HUDEP-2 (cell line): ENCODE data around the gene SLC25A26.

Source experiments
- DNase-seq, 76 experiments: peaks; one replicate each; lab custom pipeline; 2025; ENCODE audit not compliant: unreplicated experiment in 76 of 76; lab: John Stamatoyannopoulos, UW

The SLC25A26 gene

DNA sequence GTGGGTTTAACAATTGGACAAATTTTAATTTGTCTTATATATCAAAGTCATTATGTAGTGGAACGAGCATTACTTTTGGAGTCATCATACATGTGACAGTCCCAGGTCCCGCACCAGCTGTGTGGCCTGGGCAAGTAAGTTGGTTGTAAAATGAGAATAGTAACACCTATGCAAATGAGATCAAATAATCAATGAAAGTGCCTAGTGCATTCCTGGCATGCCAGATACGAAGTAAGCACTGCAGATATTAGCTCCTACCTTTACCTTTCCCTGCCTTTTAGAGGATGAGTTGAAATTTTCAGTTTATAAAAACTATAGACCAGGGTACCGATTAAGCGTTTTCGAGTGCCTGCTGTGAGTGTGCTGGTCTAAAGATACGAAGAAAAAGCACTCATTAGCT is 145.9 kb downstream of the SLC25A26 start:
- DNase-seq = no peak

DNA sequence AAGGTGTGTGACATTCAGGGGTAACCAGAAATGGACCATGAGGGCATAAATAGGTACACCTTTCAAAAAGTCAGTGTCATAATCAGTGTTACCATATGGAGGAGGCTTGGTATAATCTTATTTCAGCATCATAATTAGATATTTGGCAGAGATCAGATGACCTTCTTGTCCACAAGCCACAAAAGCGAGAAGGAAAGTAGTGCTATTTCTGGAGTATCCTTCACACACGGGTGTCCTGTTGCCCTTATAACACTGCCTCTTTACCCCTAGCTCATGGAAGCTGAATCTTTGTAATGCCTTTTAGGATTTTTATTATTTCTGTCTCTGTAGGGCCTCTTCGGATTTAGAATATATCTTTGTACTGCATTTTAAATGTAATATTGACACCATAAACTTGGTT is 147.2 kb downstream of the SLC25A26 start:
- DNase-seq = no peak

GRCh38 chr3:66370179-66370578 is 149.4 kb downstream of the SLC25A26 start:
- no peak for DNase-seq

GRCh38 chr3:66371432-66371831 is 150.6 kb downstream of the SLC25A26 start:
- no peak for DNase-seq

DNA sequence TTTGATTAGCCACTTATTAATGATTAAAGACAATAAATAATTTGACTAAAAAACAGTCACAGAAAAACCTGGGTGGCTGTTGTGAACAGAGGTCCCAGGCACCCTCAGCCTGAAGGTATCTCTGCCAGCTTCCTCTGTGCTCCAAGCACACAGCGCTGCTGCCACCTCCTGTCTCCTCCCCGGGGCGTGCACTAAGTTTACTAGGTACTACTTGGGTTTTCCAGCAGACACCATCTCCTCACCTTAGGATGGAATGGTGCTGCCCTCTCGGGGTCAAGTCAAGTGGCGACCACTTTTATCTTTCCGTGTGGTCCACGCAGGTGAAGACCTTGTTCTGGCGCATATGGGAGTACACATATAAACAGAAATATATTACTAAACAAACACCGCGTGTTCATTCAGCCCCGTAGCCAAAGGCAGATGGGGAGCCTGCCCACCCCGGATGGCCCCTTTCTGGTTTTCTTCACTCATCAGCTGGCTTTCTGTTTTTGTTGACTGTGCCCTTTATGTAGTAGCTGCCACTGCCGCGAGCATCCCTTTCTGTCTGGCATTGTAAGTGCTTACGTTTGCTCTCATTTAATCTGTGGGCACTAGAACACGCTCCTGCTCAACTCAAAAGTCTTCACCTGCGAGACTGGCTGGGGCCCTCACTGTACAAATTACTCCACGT is 152.0 kb downstream of the SLC25A26 start:
- DNase-seq = peak in 5 of 76 experiments; percentile 5 to 20 (median 14)

DNA sequence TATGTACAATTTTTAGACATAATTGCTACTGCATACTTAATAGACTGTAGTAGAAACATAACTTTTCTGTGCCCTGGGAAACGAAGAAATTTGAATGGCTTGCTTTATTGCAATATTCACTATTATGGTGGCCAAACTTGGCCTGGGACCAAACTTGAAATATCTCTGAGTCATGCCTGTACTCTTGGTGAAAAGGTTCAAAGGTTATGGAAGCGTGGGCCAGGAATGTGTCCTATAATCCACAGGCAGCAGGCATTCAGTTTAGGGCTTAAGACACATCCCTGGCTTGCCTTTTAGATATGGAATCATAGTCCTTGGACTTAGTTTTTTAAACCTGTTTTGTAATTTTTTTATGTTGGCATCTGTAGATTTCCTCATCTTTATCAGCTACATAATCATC is 155.8 kb downstream of the SLC25A26 start:
- no peak for DNase-seq

- DNase-seq = no peak
Measured at GRCh38 chr3:66377800-66378199, 157.0 kb downstream of the SLC25A26 start.

DNA sequence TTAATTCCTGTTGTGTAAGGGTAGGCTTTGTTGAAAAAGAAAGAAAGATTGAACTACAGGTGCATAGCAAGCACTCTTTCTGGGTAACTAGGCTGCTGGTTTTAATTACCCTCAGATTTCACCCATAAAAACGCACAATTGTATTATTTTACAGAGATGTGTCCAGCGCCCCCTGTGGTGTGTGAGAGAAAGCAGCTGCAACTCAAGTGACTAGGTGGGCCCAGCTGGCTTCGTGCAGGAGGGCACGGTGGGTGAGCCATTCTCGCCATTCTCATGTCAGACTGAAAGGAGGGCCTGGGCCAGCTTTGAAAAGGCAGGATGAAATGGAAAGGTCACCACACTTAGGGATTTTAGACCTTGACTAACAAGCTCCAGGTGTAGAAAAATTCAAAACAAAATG is 157.5 kb downstream of the SLC25A26 start:
- peak in 5 of 76 experiments; percentile 2 to 25 (median 8) for DNase-seq

DNA sequence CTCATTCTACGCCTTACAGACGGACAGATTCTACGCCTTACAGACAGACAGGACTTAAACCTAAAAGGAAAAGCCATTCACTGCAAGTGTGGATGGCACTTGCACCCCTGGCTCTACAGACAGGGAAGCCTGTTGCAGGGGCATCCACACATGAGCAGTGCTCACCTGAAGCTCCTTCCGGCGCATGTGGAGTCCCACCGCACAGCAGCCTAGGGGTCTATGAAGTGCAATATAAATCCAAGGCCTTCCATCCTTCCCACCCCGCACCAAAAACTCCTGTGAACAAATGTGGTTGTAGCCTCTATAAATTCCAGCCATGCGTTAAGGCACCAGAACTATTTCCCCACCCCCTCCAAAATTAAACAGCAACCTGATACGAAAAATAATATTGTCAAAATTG is 158.8 kb downstream of the SLC25A26 start:
- DNase-seq = no peak

DNA sequence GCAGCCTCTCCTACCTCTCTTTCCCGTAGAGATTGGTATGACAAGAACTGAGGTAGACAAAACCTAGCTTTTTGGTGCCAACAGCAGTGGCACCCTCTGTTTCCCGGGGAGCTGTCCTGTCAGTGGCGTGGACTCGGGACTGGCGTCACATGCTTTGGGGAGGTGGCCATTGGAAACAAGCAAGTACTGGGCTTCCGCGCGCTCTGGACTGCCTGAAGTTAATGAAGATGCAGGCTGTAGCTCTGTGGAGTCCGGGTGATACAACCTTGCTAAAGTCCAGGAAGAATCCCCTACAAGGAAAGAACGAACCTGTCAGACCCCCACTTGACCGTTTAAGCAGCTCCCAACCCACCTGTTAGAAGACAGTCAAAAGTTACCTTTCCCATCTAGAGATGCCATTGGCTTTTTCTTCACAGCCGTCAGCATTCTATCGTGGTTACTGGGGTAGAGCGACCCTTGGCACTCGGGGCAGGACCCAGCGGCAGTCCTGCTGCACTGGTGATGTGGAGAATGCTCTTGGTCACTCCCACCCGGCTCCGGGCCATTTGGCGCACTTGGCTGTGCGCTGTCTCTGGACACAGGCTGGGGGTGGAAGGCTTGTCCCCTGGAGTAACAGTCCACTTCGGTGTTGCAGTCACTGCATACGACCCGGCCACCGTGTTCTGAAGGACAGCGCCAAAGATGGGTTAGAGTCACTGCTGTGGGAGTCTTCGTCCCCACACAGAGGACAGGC is 159.6 kb downstream of the SLC25A26 start:
- no peak for DNase-seq

DNA sequence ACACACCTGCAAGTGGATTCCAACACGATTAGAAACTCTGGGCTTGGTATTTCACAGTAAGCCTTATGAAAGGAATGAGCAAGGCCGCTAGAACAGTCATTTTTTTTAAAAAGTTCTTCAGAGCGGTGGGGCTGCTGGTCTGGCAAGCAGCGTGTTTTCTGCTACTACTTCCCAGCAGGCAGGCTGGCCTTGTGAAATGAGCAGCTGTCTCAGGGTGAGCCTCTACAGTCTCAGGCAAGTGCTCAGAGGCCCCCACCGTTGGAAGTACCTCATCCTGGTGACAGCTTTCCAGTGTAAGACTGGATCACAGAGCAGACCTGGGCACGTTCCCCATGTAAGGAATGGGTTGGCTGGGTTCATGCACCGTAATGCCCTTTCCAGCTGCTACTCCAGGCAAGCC is 160.8 kb downstream of the SLC25A26 start:
- DNase-seq = no peak

DNA sequence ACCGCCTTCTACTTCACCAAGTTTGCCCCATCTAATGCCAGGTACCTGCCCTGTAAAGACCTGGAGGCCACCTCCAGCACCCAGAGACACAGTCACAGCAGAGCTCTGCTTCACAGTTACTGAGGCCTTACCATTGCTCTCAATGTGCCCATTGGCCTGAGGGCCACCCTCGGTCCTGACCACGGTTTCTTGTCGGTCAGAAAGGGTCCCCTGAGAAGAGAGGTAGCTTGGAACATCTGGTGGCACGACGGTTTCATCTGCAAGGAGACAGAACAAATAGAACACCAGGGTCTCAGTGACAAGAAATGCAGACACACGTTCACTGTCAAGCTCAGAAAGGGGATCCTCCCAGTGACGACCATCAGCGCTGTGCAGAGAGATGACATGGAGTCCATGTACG is 161.3 kb downstream of the SLC25A26 start:
- DNase-seq = no peak

GRCh38 chr3:66383023-66383422 is 162.2 kb downstream of the SLC25A26 start:
- DNase-seq = no peak

DNA sequence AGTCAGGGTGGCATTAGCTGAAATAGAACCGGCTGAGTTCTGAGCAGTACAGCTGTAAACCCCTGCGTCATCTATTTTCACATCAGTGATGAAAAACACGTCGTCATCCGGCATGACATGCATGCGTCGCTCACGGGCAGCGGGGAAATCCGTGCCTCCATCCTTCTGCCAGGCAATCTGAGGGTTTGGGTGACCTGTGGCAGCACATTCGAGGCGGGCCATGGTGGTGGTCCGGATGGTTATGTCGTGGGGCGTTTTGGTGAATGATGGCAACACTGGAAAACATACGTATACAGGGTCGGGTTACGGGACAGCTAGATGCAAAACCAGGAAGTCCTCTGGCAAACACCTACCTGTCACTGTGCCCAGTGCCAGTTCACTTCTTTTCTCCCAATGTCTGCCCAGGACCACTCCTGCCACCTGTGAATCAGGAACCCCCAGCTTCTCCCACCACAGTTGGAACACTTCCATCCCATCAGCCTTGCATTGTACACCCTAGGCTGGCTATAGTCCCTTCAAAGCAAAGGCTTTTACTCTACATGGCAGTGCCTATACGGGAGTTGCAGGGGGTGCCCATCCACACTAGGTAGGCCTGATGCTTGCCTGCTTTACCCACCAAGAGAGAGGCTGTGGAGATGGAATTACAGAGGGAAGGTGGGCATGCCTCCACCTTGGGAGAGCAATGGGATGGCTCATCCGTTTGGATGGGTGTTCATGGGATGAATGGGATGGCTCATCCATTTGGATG is 163.4 kb downstream of the SLC25A26 start:
- no peak for DNase-seq

- no peak for DNase-seq
Measured at GRCh38 chr3:66385066-66385465, 164.3 kb downstream of the SLC25A26 start.

DNA sequence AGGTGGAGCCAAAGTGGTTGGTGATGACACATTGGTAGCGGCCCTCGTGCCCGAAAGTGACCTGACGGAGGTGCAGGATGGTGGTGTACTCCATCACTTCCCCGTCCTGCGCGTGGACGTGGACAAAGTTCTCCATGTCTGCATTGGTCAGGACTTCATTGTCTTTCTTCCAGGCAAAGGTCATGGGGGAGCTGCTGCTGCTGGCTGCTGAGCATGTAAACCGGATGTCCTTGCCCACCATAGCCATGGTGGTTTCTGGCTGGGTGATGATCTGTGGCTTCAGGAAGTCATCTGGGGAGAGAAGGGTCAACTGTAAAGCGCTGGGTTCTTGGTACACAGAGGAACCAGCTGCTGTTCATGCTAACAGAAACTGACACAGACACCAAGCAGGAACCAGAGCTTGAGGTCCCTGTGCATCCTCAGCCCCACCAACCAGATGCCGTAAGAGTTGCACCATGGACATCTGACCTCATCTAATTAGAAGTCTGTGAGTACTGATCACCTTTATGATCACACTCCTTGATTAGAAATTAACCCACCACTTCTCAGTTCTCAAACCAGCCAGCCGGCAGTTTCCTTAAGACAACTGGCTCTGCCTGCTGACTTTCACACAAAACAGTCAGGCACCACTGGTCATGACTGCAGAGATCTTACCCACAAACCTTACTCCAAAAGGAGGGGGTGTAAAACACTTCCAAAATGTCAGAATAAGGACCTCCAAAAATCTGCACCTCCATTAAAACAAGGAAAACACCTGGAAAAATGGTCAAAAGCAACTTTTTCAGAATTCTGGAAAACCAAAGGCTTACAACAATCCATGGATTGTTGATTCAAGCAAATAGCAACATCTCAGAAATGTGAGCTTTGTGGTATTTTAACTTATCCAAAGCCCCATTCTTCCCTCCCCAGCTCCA is 165.5 kb downstream of the SLC25A26 start:
- no peak for DNase-seq

- no peak for DNase-seq
Measured at GRCh38 chr3:66386925-66387650, 166.3 kb downstream of the SLC25A26 start.

DNA sequence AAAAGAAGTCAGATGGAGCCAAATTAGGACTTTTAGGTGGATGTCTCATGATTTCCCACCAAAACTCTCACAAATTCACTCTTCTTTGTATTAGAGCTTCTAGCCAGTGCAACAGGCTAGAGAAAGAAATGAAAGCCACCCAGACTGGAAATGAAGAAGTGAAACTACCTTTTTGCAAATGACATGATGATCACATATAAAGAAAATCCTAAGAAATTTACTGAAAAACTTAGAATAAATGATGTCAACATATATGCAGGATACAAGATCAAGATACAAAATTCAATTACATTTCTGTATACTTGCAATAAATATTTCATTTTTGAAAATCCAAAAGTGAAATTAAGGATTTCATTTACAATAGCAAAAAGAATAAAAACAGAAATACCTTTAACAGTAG is 169.2 kb downstream of the SLC25A26 start:
- no peak for DNase-seq

- DNase-seq = no peak
Measured at GRCh38 chr3:66392512-66392911, 171.7 kb downstream of the SLC25A26 start.

DNA sequence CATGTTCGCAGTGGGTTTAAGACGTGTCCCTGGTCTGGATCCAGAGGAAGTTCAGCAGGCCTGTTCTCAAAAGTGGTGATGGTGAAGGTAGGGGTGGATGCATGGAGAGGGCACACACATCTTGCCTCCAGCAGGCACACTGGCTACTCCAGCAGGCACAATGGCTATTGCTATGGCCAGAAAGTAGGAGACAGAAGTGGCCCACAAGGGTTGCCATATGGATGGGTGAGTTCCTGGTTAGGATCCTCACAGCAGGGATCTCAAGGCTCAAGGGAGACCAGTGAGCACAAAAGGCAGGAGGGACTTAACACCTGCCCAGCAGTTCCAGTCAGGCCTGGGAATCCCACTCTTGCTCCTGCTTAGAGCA is 172.1 kb downstream of the SLC25A26 start:
- no peak for DNase-seq
